GM11168 (cell line): Measurements from ENCODE around the gene CRELD1.
"Not testable (repeated sequence)": the region's sequence is repeated elsewhere in the genome, so short reads cannot be mapped to it uniquely, and the experiment has no call there.

ENCODE experiments used
- in situ Hi-C: fragments of 300-500 bp; cut with MboI; formaldehyde crosslinking; loops from one replicate; pipeline ENCODE4 v1.12.0; 2022; ENCODE audit warnings: low sequenced_read_pairs; ENCODE audit not compliant: unreplicated experiment

Gene CRELD1, protein sequence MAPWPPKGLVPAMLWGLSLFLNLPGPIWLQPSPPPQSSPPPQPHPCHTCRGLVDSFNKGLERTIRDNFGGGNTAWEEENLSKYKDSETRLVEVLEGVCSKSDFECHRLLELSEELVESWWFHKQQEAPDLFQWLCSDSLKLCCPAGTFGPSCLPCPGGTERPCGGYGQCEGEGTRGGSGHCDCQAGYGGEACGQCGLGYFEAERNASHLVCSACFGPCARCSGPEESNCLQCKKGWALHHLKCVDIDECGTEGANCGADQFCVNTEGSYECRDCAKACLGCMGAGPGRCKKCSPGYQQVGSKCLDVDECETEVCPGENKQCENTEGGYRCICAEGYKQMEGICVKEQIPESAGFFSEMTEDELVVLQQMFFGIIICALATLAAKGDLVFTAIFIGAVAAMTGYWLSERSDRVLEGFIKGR

GRCh38 chr3:9933561-9934234 lies at the start of gene CRELD1:
CRELD1 (plus strand) TSS chr3:9933834; CDS start chr3:9934439, 605 bp downstream.
- in situ Hi-C loops: no loop called here

DNA sequence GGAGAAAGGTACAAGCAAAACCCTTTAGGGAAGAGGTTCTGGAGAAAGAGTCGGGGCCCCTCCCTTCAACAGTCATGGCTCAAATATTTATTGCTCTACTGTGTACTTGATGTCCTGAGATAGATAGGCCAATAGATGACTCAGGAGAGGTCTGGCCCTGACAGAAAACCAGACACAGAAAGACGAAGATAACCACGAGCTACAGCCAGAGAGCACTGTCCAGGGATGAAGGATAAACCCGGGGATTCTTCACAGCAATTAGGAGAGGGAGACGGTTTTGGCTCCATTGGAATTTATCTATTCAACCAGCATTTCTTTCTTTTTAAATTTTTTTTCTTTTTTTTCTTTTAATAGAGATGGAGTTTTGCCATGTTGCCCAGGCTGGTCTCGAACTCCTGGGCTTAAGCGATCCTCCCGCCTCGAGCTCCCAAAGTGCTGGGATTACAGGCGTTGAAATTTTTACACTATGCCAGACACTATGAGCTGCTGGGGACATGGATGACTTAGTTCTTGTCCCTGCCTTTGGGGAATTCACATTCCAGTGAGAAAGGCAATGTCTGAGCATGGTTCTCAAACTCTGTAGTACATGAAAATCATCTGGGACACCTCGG lies 49.0 kb upstream of the CRELD1 start:
- in situ Hi-C loops: no loop called here

DNA sequence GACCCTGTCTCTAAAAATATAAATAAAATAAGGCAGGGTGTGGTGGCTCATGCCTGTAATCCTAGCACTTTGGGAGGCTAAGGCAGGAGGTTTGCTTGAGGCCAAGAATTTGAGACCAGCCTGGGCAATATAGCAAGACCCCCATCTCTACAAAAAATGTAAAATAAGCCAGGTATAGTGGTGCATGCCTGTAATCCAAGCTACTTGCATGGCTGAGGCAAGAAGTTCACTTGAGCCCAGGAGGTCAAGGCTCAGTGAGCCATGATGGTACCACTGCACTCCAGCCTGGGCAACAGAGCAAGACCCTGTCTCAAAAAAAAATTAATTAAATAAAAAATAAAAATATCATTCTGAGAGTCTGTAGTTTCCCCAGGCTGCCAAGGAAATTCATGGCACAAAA lies 47.3 kb upstream of the CRELD1 start:
- in situ Hi-C loops: no loop called here

DNA sequence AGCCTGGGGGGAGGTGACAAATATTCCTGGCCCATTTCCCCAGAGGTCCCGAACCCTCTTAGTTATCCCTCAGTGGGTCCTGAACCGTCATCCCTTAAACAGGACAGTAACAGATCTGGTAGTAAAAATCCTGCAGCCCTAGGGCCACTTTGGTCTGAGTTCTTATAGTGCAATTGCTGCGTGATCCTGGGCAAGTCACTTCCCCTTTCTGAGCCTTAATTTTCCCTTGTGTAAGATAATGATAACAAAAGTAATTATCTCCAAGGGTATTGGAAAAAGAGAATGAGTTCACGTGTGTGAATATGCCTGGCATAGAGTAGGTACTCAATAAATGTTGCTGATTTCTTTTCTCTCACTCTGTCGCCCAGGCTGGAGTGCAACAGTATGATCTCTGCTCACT lies 46.2 kb upstream of the CRELD1 start:
- in situ Hi-C loops: no loop called here

DNA sequence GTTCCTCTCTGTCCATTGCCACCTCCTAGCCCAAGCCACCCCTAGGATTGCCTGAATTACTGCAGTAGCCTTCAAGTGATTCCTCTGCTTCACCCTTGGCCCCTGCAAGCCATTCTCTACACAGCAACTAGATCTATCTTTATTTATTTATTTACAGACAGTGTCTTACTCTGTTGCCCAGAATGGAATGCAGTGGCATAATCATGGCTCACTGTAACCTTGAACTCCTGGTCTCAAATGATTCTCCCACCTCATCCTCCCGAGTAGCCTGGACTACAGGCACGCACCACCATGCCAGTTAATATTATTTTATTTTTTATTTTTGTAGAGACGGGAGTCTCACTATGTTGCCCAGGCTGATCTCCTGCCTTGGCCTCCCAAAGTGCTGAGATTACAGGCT lies 45.1 kb upstream of the CRELD1 start:
- in situ Hi-C loops: no loop called here

- in situ Hi-C loops: no loop called here
These were observed 44.2 kb upstream of the CRELD1 start for GRCh38 chr3:9889405-9889804.

GRCh38 chr3:9890249-9891071 lies 43.2 kb upstream of the CRELD1 start, which contains the start of gene JAGN1:
JAGN1 (plus strand) TSS chr3:9890610; CDS start chr3:9890723, 113 bp downstream.
- in situ Hi-C loops: no loop called here

GRCh38 chr3:9891072-9891622 lies 42.5 kb upstream of the CRELD1 start:
- in situ Hi-C loops: no loop called here

- in situ Hi-C loops: no loop called here
These were observed 39.9 kb upstream of the CRELD1 start for GRCh38 chr3:9893739-9894138.

- in situ Hi-C loops: not testable (repeated sequence)
These were observed 37.9 kb upstream of the CRELD1 start for GRCh38 chr3:9895715-9896114.

- in situ Hi-C loops: not testable (repeated sequence)
These were observed 36.8 kb upstream of the CRELD1 start for GRCh38 chr3:9896755-9897407.

DNA sequence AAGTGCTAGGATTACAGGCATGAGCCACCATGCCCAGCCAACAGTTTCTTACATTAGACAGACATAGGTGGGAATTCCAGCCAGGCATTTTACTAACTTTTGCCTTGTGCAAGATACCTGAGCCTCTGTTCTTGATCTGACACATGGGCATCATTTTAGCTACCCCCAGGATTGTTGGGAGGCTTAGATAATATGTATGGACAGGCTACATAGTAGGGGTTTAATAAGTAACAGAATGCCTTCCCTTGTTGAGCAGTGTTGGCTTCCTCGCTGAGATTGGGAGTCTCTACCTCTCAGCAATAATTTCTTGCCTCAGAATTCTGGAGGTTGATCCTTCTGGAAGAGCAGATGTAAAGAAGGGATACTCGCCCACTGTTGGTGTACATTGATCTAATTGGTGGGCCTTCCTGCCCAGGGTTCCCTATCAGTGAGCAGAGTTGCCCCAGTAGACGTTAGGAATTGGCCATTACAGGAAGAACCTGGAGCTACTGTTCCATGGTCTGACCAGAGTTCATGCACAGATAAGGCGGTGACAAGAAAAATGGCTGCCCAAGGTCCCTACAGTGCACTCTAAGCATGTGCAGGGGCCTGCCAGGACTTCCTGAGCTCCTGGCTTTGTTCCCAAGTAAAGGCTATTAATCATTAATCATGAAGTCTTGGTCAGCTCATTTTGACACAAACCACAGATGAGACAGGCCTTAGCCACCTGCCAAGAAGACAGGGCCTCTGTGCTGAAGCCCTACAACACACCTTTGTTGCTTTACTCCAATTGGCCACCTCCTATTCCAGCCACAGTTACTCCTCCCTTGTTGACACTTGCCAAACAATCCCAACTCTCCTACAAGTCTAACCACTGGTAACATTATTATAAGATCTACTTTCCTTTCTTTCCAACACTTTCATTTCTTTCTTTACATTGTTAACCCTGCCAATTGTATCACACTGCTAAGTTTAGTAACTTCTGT lies 35.9 kb upstream of the CRELD1 start:
- in situ Hi-C loops: no loop called here

GRCh38 chr3:9898467-9899241 lies 35.0 kb upstream of the CRELD1 start:
- in situ Hi-C loops: no loop called here

GRCh38 chr3:9899289-9899791 lies 34.3 kb upstream of the CRELD1 start:
- in situ Hi-C loops: no loop called here

- in situ Hi-C loops: not testable (repeated sequence)
These were observed 32.6 kb upstream of the CRELD1 start for GRCh38 chr3:9900965-9901415.

GRCh38 chr3:9901967-9902366 lies 31.7 kb upstream of the CRELD1 start:
- in situ Hi-C loops: no loop called here
